ENCODE measurements around the gene SPRR2E. TPM values are rescaled to one million over a fixed set of nuclear protein-coding genes. Genes with fewer than 3 reads are reported as not detected.

The SPRR2E gene
- total RNA-seq (not detected), polyA plus RNA-seq (ENCODE audit: insufficient read depth, low read depth, low replicate concordance) (not detected)
- long read RNA-seq, donor 1: 0 reads
- long read RNA-seq, donor 2: 0 reads
- long read RNA-seq, donor 3: 0 reads
- long read RNA-seq, donor 4: 0 reads
- long read RNA-seq, donor 5: 0 reads
- long read RNA-seq, donor 6: 0 reads
- long read RNA-seq, donor 7: 0 reads
- long read RNA-seq, donor 8: 0 reads
- long read RNA-seq, donor 9: 0 reads
- long read RNA-seq, donor 10: 0 reads

- Histone ChIP-seq H3K36me3 (ENCODE audit: control insufficient read depth in 2 of 3, insufficient read depth in 3 of 3, low read length in 3 of 3) (no peaks in the 10 kb centered on the region), H3K4me1 (ENCODE audit: control insufficient read depth in 2 of 3, insufficient read depth in 2 of 3, low read depth in 1 of 3, low read length in 3 of 3) (no peaks in the 10 kb centered on the region), H3K9me3 (ENCODE audit: control insufficient read depth in 2 of 3, insufficient read depth in 1 of 3, low read length in 3 of 3) (no peaks in the 10 kb centered on the region), H3K27me3 (ENCODE audit: control insufficient read depth, insufficient read depth, low read length) (no peaks in the 10 kb centered on the region), H3K9ac (ENCODE audit: low read length in 3 of 3) (no peak within 1 kb of the TSS), H3K4me3 (ENCODE audit: low read length in 3 of 3) (no peak within 1 kb of the TSS), H3K27ac (ENCODE audit: low read depth in 2 of 2, low read length in 2 of 2) (no peak within 1 kb of the TSS)
- FAIRE-seq (no peak), DNase-seq (no peak)
- no peak for TF ChIP-seq CTCF (IDR thresholded peaks at IDR 0.05; ENCODE audit: borderline replicate concordance, extremely low read depth, insufficient read depth)
- intact Hi-C loops (cut with DNase I): no loop called here
These were observed at the start of gene SPRR2E for GRCh38 chr1:153094426-153094825. Gene SPRR2E (minus strand): TSS chr1:153094526. CDS start chr1:153093751, 775 bp downstream.

GRCh38 chr1:153141377-153141776, 47.1 kb upstream of the SPRR2E start:
- H3K4me1 ChIP-seq (ENCODE audit: control insufficient read depth in 2 of 3, insufficient read depth in 2 of 3, low read depth in 1 of 3, low read length in 3 of 3): no peaks in the 10 kb centered on the region
- H3K36me3 ChIP-seq (ENCODE audit: control insufficient read depth in 2 of 3, insufficient read depth in 3 of 3, low read length in 3 of 3): no peaks in the 10 kb centered on the region
- no peaks in the 10 kb centered on the region for H3K27me3 ChIP-seq (ENCODE audit: control insufficient read depth, insufficient read depth, low read length)
- H3K9me3 ChIP-seq (ENCODE audit: control insufficient read depth in 2 of 3, insufficient read depth in 1 of 3, low read length in 3 of 3): no peaks in the 10 kb centered on the region
- H3K27ac ChIP-seq (ENCODE audit: low read depth in 2 of 2, low read length in 2 of 2): no peak overlapping the region
- intact Hi-C loops (cut with DNase I): no loop called here
- H3K4me3 ChIP-seq (ENCODE audit: low read length in 3 of 3): no peak overlapping the region
- no peak for TF ChIP-seq CTCF (IDR thresholded peaks at IDR 0.05; ENCODE audit: borderline replicate concordance, extremely low read depth, insufficient read depth)
- no peak overlapping the region for H3K9ac ChIP-seq (ENCODE audit: low read length in 3 of 3)
- FAIRE-seq (no peak), DNase-seq (no peak)

- H3K9ac ChIP-seq (ENCODE audit: low read length in 3 of 3): no peak overlapping the region
- H3K4me1 ChIP-seq (ENCODE audit: control insufficient read depth in 2 of 3, insufficient read depth in 2 of 3, low read depth in 1 of 3, low read length in 3 of 3): no peaks in the 10 kb centered on the region
- intact Hi-C loops (cut with DNase I): no loop called here
- FAIRE-seq: no peak
- H3K36me3 ChIP-seq (ENCODE audit: control insufficient read depth in 2 of 3, insufficient read depth in 3 of 3, low read length in 3 of 3): no peaks in the 10 kb centered on the region
- no peak for DNase-seq
- H3K27ac ChIP-seq (ENCODE audit: low read depth in 2 of 2, low read length in 2 of 2): no peak overlapping the region
- TF ChIP-seq CTCF (IDR thresholded peaks at IDR 0.05; ENCODE audit: borderline replicate concordance, extremely low read depth, insufficient read depth): no peak
- no peak overlapping the region for H3K4me3 ChIP-seq (ENCODE audit: low read length in 3 of 3)
- no peaks in the 10 kb centered on the region for H3K27me3 ChIP-seq (ENCODE audit: control insufficient read depth, insufficient read depth, low read length)
- no peaks in the 10 kb centered on the region for H3K9me3 ChIP-seq (ENCODE audit: control insufficient read depth in 2 of 3, insufficient read depth in 1 of 3, low read length in 3 of 3)
These were observed 46.2 kb upstream of the SPRR2E start for GRCh38 chr1:153140484-153140883.

GRCh38 chr1:153133743-153134142, 39.4 kb upstream of the SPRR2E start:
- Histone ChIP-seq H3K27me3 (ENCODE audit: control insufficient read depth, insufficient read depth, low read length) (no peaks in the 10 kb centered on the region), H3K4me1 (ENCODE audit: control insufficient read depth in 2 of 3, insufficient read depth in 2 of 3, low read depth in 1 of 3, low read length in 3 of 3) (no peaks in the 10 kb centered on the region), H3K4me3 (ENCODE audit: low read length in 3 of 3) (no peak overlapping the region), H3K27ac (ENCODE audit: low read depth in 2 of 2, low read length in 2 of 2) (no peak overlapping the region), H3K9ac (ENCODE audit: low read length in 3 of 3) (no peak overlapping the region), H3K9me3 (ENCODE audit: control insufficient read depth in 2 of 3, insufficient read depth in 1 of 3, low read length in 3 of 3) (no peaks in the 10 kb centered on the region), H3K36me3 (ENCODE audit: control insufficient read depth in 2 of 3, insufficient read depth in 3 of 3, low read length in 3 of 3) (no peaks in the 10 kb centered on the region)
- intact Hi-C loops (cut with DNase I): no loop called here
- DNase-seq: no peak
- no peak for FAIRE-seq
- TF ChIP-seq CTCF (IDR thresholded peaks at IDR 0.05; ENCODE audit: borderline replicate concordance, extremely low read depth, insufficient read depth): no peak

Measured in kidney (tissue), 22 donors.